HL-60 (cell line): ENCODE results near the gene SOX6.

Source experiments
- DNase-seq, 2 experiments: peaks; one replicate each; pipeline ENCODE4 v3.0.0-alpha.2; 2010 to 2020; ENCODE audit warnings: low read depth in 1 of 2, low spot score in 1 of 2
- H3K27ac ChIP-seq: fragments of 250-450 bp; sonication (Bioruptor Pico); replicated peaks from 2 replicates; pipeline ENCODE4 v1.5.1; 2020; ENCODE audit warnings: mild to moderate bottlenecking, moderate library complexity
- H3K27me3 ChIP-seq: fragments of 250-450 bp; sonication (Bioruptor Pico); 2 replicates; pipeline ENCODE4 v1.5.1; 2021; ENCODE audit warnings: mild to moderate bottlenecking, moderate library complexity; ENCODE audit not compliant: insufficient read depth, poor library complexity, severe bottlenecking
- H3K4me3 ChIP-seq: replicated peaks from 2 replicates; pipeline ENCODE4 v1.5.1; 2011; ENCODE audit warnings: mild to moderate bottlenecking, control low read depth, low read length; ENCODE audit not compliant: insufficient read depth
- CTCF ChIP-seq: IDR thresholded peaks from one replicate; pipeline ENCODE4 v1.5.1; 2011; ENCODE audit warnings: low read length, control low read depth, inconsistent platforms; ENCODE audit not compliant: insufficient read depth
- GABPA ChIP-seq: IDR thresholded peaks from 2 replicates; pipeline ENCODE4 v1.6.1; 2012; ENCODE audit warnings: low read depth
- POLR2AphosphoS5 ChIP-seq: IDR thresholded peaks from 2 replicates; pipeline ENCODE4 v1.6.1; 2012; ENCODE audit warnings: low read depth
- REST ChIP-seq: IDR thresholded peaks from 2 replicates; pipeline ENCODE4 v1.6.1; 2012; ENCODE audit warnings: low read depth; ENCODE audit not compliant: insufficient replicate concordance
- SPI1 ChIP-seq: IDR thresholded peaks from 2 replicates; pipeline ENCODE4 v1.6.1; 2012; ENCODE audit warnings: low read depth, mild to moderate bottlenecking, borderline replicate concordance

The SOX6 gene

GRCh38 chr11:16182553-16182952, 173.8 kb downstream of the SOX6 start:
- H3K4me3 ChIP-seq, result no peak overlapping the region
- no peak overlapping the region for H3K27ac ChIP-seq
- H3K27me3 ChIP-seq, result no peaks in the 10 kb centered on the region
- TF ChIP-seq SPI1 (no peak), REST (no peak), CTCF (no peak), POLR2AphosphoS5 (no peak), GABPA (no peak)
- no peak for DNase-seq

- H3K27me3 ChIP-seq, result no peaks in the 10 kb centered on the region
- H3K27ac ChIP-seq, result no peak overlapping the region
- no peak for TF ChIP-seq POLR2AphosphoS5
- TF ChIP-seq SPI1, result no peak
- no peak for TF ChIP-seq CTCF
- TF ChIP-seq REST, result no peak
- no peak for TF ChIP-seq GABPA
- no peak overlapping the region for H3K4me3 ChIP-seq
- DNase-seq, result no peak
Measured at GRCh38 chr11:16180868-16181267, 175.5 kb downstream of the SOX6 start.

GRCh38 chr11:16179676-16180075, 176.7 kb downstream of the SOX6 start:
- no peak overlapping the region for H3K4me3 ChIP-seq
- TF ChIP-seq CTCF (no peak), GABPA (no peak), SPI1 (no peak), POLR2AphosphoS5 (no peak), REST (no peak)
- no peak for DNase-seq

More at GRCh38 chr11:16179676-16180075, 176.7 kb downstream of the SOX6 start:
- H3K27ac ChIP-seq, result no peak overlapping the region
- H3K27me3 ChIP-seq, result no peaks in the 10 kb centered on the region
